ENCODE measurements around the gene NLK. TPM values are rescaled to one million over a fixed set of nuclear protein-coding genes. Genes with fewer than 3 reads are reported as not detected.
"Not testable (repeated sequence)": the region's sequence is repeated elsewhere in the genome, so short reads cannot be mapped to it uniquely, and the experiment has no call there.

The NLK gene
- total and polyA plus RNA-seq, 2 of the 13 experiments (the other 11 are each of a cell fraction or from before 2014, with no cell fraction given) = 13.4 to 14.6 TPM

- TF ChIP-seq, protein P1, sequence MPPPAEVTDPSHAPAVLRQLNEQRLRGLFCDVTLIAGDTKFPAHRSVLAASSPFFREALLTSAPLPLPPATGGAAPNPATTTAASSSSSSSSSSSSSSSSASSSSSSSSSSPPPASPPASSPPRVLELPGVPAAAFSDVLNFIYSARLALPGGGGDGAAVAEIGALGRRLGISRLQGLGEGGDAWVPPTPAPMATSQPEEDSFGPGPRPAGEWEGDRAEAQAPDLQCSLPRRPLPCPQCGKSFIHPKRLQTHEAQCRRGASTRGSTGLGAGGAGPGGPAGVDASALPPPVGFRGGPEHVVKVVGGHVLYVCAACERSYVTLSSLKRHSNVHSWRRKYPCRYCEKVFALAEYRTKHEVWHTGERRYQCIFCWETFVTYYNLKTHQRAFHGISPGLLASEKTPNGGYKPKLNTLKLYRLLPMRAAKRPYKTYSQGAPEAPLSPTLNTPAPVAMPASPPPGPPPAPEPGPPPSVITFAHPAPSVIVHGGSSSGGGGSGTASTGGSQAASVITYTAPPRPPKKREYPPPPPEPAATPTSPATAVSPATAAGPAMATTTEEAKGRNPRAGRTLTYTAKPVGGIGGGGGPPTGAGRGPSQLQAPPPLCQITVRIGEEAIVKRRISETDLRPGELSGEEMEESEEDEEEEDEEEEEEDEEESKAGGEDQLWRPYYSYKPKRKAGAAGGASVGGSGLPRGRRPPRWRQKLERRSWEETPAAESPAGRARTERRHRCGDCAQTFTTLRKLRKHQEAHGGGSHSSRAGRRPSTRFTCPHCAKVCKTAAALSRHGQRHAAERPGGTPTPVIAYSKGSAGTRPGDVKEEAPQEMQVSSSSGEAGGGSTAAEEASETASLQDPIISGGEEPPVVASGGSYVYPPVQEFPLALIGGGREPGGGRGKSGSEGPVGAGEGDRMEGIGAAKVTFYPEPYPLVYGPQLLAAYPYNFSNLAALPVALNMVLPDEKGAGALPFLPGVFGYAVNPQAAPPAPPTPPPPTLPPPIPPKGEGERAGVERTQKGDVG (CRISPR knock-in tag; IDR thresholded peaks at IDR 0.05; ENCODE audit: borderline replicate concordance) = no peak
- TF ChIP-seq HDAC1 (CRISPR knock-in tag; IDR thresholded peaks at IDR 0.05) = no peak
These were observed 143.2 kb downstream of the NLK start (continued) for GRCh38 chr17:28185658-28186057.

DNA sequence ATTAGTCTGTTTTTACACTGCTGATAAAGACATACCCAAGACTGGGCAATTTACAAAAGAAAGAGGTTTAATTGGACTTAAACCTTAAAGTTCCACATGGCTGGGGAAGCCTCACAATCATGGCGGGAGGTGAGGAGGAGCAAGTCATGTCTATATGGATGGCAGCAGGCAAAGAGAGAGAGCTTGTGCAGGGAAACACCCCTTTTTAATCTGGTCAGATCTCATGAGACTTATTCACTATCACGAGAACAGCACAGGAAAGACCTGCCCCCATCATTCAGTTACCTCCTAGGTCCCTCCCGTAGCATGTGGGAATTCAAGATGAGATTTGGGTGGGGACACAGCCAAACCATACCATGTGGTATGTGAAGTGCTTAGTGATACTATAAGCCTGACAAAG, 144.0 kb downstream of the NLK start:
- H3K9me3 ChIP-seq (ENCODE audit: low read length); FAIRE-seq; in situ Hi-C loops (cut with HindIII; ENCODE audit: extremely low pct_ligation_motif_present, low pct_unique_long_range_greater_than_20kb); H3K36me3 ChIP-seq (replicated peaks in 1 of 2; ENCODE audit: control insufficient read depth in 1 of 2, insufficient read depth in 2 of 2, low read length in 2 of 2); H3K4me2 ChIP-seq (ENCODE audit: low read depth, low read length); H3K9ac ChIP-seq (ENCODE audit: insufficient read depth, low read depth, low read length); H4K20me1 ChIP-seq (ENCODE audit: insufficient read depth, low read length); H3K27me3 ChIP-seq (ENCODE audit: control insufficient read depth in 1 of 2, insufficient read depth in 2 of 2, low read length in 2 of 2); H3K79me2 ChIP-seq (ENCODE audit: insufficient read depth, low read length); ATAC-seq; H3K4me1 ChIP-seq (ENCODE audit: insufficient read depth, low read length); intact Hi-C loops (cut with micrococcal nuclease; ENCODE audit: unreplicated experiment); H3K27ac ChIP-seq (ENCODE audit: extremely low read length, insufficient read depth, low read length); CTCF ChIA-PET (ENCODE audit: low intra/inter-chr PET ratio, low total read pairs); POLR2A ChIA-PET; H3K4me3 ChIP-seq (replicated peaks in 1 of 3; ENCODE audit: insufficient read depth in 1 of 3, low read depth in 2 of 3, low read length in 3 of 3); BruUV-seq (replicated peaks); H2AFZ ChIP-seq (ENCODE audit: low read length); DNase-seq (ENCODE audit: low spot score): not testable (repeated sequence)
- 93% methylated on average over 3 of the region's 3 CpGs for WGBS (ENCODE audit: low lambda C conversion rate)

- Histone ChIP-seq H3K27ac (ENCODE audit: extremely low read length, insufficient read depth, low read length) (no peak overlapping the region), H3K9ac (ENCODE audit: insufficient read depth, low read depth, low read length) (no peak overlapping the region), H3K4me1 (ENCODE audit: insufficient read depth, low read length) (no peaks in the 10 kb centered on the region), H3K79me2 (ENCODE audit: insufficient read depth, low read length) (no peaks in the 10 kb centered on the region), H3K4me2 (ENCODE audit: low read depth, low read length) (no peak overlapping the region), H4K20me1 (ENCODE audit: insufficient read depth, low read length) (no peaks in the 10 kb centered on the region), H3K36me3 (replicated peaks in 1 of 2; ENCODE audit: control insufficient read depth in 1 of 2, insufficient read depth in 2 of 2, low read length in 2 of 2) (peaks cover 0 to 11% of the 10 kb centered on the region in 2 experiments; a peak in 2 of 5 replicates), H3K27me3 (ENCODE audit: control insufficient read depth in 1 of 2, insufficient read depth in 2 of 2, low read length in 2 of 2) (no peaks in the 10 kb centered on the region), H3K9me3 (ENCODE audit: low read length) (no peaks in the 10 kb centered on the region), H2AFZ (ENCODE audit: low read length) (no peak overlapping the region), H3K4me3 (replicated peaks in 1 of 3; ENCODE audit: insufficient read depth in 1 of 3, low read depth in 2 of 3, low read length in 3 of 3) (no peak overlapping the region)
- FAIRE-seq = no peak
- WGBS (ENCODE audit: low lambda C conversion rate) = 94% methylated on average over 2 of the region's 2 CpGs
- in situ Hi-C loops (cut with HindIII; ENCODE audit: extremely low pct_ligation_motif_present, low pct_unique_long_range_greater_than_20kb) (no loop called here), intact Hi-C loops (cut with micrococcal nuclease; ENCODE audit: unreplicated experiment) (no loop called here)
- ATAC-seq = no peak
- ChIA-PET CTCF (ENCODE audit: low intra/inter-chr PET ratio, low total read pairs) (no interaction called here), POLR2A (no interaction called here)
- no TSS peak for BruUV-seq (replicated peaks)
- no peak for DNase-seq (ENCODE audit: low spot score)
- TF ChIP-seq KDM4B (CRISPR knock-in tag; IDR thresholded peaks at IDR 0.05) (no peak), KLF11 (CRISPR knock-in tag; IDR thresholded peaks at IDR 0.05) (no peak), LCORL (IDR thresholded peaks at IDR 0.05) (no peak), LCORL (CRISPR knock-in tag; IDR thresholded peaks at IDR 0.05) (no peak), ZNF296 (CRISPR knock-in tag; conservative IDR thresholded peaks at IDR 0.05) (no peak), ZFAT (CRISPR knock-in tag; conservative IDR thresholded peaks at IDR 0.05) (no peak), ZNF816 (CRISPR knock-in tag; IDR thresholded peaks at IDR 0.05; ENCODE audit: borderline replicate concordance) (no peak), ZNF432 (CRISPR knock-in tag; IDR thresholded peaks at IDR 0.05; ENCODE audit: borderline replicate concordance) (no peak), NFKB2 (CRISPR knock-in tag; IDR thresholded peaks at IDR 0.05; ENCODE audit: borderline replicate concordance) (no peak), MAFF (IDR thresholded peaks at IDR 0.05; ENCODE audit: low read depth, low read length) (no peak), ZNF136 (CRISPR knock-in tag; IDR thresholded peaks at IDR 0.05; ENCODE audit: low read depth) (no peak), MAF1 (CRISPR knock-in tag; IDR thresholded peaks at IDR 0.05; ENCODE audit: borderline replicate concordance) (no peak), MTA1 (CRISPR knock-in tag; IDR thresholded peaks at IDR 0.05; ENCODE audit: borderline replicate concordance) (no peak), ATM (IDR thresholded peaks at IDR 0.05; ENCODE audit: borderline replicate concordance) (no peak)
These were observed 145.5 kb downstream of the NLK start for GRCh38 chr17:28187931-28188330.
